Neural progenitor cell (in vitro differentiated cells): ENCODE results near the gene NCK2. TPM values are rescaled to one million over a fixed set of nuclear protein-coding genes. Genes with fewer than 3 reads are reported as not detected.

ENCODE experiments used
- DNase-seq: peaks from one replicate; pipeline ENCODE4 v3.0.0-alpha.2; 2016; ENCODE audit warnings: low spot score
- H2AFZ ChIP-seq: fragments of 200-600 bp; sonication (generic); replicated peaks from 2 replicates; pipeline ENCODE4 v1.6.1; 2016; ENCODE audit warnings: antibody characterized with exemption
- H3F3A ChIP-seq: fragments of 200-600 bp; sonication (generic); 2 replicates; pipeline ENCODE4 v1.6.1; 2016; ENCODE audit warnings: antibody characterized with exemption, low read depth
- H3K27ac ChIP-seq: fragments of 200-600 bp; sonication (generic); 2 replicates; pipeline ENCODE4 v1.5.1; 2016; ENCODE audit warnings: mild to moderate bottlenecking
- H3K27me3 ChIP-seq: fragments of 200-600 bp; sonication (generic); 2 replicates; pipeline ENCODE4 v1.6.1; 2016; ENCODE audit warnings: mild to moderate bottlenecking, moderate library complexity
- H3K36me3 ChIP-seq: fragments of 200-600 bp; sonication (generic); 2 replicates; pipeline ENCODE4 v1.5.1; 2016
- H3K4me1 ChIP-seq: fragments of 200-600 bp; sonication (generic); 2 replicates; pipeline ENCODE4 v1.6.1; 2016; ENCODE audit warnings: mixed run types
- H3K4me2 ChIP-seq: fragments of 200-600 bp; sonication (generic); 2 replicates; pipeline ENCODE4 v1.6.1; 2016
- H3K4me3 ChIP-seq: fragments of 200-600 bp; sonication (generic); 2 replicates; pipeline ENCODE4 v1.5.1; 2016
- H3K79me2 ChIP-seq: fragments of 200-600 bp; sonication (generic); 2 replicates; pipeline ENCODE4 v1.6.1; 2016; ENCODE audit warnings: low read depth
- H3K9ac ChIP-seq: fragments of 200-600 bp; sonication (generic); 2 replicates; pipeline ENCODE4 v1.6.1; 2016
- H3K9me3 ChIP-seq: fragments of 200-600 bp; sonication (generic); 2 replicates; pipeline ENCODE4 v1.5.1; 2016; ENCODE audit warnings: low read depth
- H4K20me1 ChIP-seq: fragments of 200-600 bp; sonication (generic); 2 replicates; pipeline ENCODE4 v1.6.1; 2016; ENCODE audit warnings: low read depth
- H3K27ac Mint-ChIP-seq: 3 replicates; pipeline ENCODE4 v1.8.0; 2021; ENCODE audit warnings: mixed read lengths
- H3K27me3 Mint-ChIP-seq: 2 replicates; pipeline ENCODE4 v1.8.0; 2022; ENCODE audit warnings: low read depth, mild to moderate bottlenecking, inconsistent platforms, moderate library complexity, mixed read lengths; ENCODE audit not compliant: insufficient read depth
- H3K36me3 Mint-ChIP-seq: 3 replicates; pipeline ENCODE4 v1.8.0; 2021; ENCODE audit warnings: mixed read lengths
- H3K4me1 Mint-ChIP-seq: 3 replicates; pipeline ENCODE4 v1.8.0; 2021; ENCODE audit warnings: mixed read lengths
- H3K4me3 Mint-ChIP-seq: 3 replicates; pipeline ENCODE4 v1.8.0; 2021; ENCODE audit warnings: mild to moderate bottlenecking, moderate library complexity, mixed read lengths
- H3K9me3 Mint-ChIP-seq: 3 replicates; pipeline ENCODE4 v1.8.0; 2020; ENCODE audit warnings: mixed read lengths
- EZH2 ChIP-seq: fragments of 200-600 bp; sonication (generic); IDR thresholded peaks from 2 replicates; pipeline ENCODE4 v1.6.1; 2017; ENCODE audit warnings: antibody characterized with exemption, mild to moderate bottlenecking, moderate library complexity
- EZH2phosphoT487 ChIP-seq: fragments of 200-600 bp; sonication (generic); IDR thresholded peaks from 2 replicates; pipeline ENCODE4 v1.6.1; 2017; ENCODE audit warnings: antibody characterized with exemption
- total RNA-seq: library from RNA; depleted of rRNA; stranded (reverse); fragments of >200 nt; gene quantifications from 2 replicates; pipeline ENCODE4 v1.2.3, GENCODE V29; 2015; ENCODE audit warnings: low replicate concordance
- TF ChIP-seq, protein P1 (sequence below): fragments of 200-600 bp; sonication (generic); IDR thresholded peaks from 2 replicates; pipeline ENCODE4 v1.5.1; 2017; ENCODE audit warnings: antibody characterized with exemption, mild to moderate bottlenecking

Gene NCK2
- total RNA-seq, 1 donor from 2014 or later, result 26.2 TPM

DNA sequence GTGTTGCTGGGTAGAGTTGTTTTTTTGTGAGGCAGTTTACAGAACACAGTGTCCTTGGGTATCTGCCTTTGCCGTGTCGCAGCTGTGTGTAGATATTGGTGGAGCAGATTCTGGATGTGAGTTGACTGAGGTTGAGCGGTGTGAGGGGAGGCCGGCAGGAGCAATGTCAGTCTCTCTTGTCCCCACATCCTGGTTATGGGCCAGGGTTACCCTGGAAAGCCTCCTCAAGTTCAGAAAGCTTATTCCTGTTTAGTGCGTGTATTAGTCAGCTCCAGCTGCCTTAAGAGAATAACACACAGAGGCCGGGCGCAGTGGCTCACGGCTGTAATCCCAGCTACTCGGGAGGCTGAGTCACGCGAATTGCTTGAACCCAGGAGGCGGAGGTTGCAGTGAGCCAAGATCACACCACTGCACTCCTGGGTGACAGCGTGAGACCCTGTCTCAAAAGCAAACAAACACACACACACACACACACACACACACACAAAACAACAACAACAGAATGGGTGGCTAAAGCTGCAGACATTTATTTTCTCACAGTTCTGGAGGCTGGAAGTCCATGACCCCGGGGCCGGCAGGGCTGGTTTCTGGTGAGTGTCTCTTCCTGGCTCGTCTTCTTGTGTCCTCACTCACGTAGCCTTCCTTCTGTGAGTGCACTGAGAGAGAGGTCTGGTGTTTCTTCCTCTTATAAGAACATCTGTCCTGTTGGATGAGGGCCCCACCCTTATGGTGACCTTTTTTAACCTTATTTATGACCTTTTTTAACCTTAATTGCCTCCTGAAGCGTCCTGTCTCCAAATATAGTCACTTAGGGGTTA, 5.1 kb downstream of the NCK2 start:
- H3F3A ChIP-seq, result no peaks in the 10 kb centered on the region
- peaks cover 6% of the 10 kb centered on the region for H3K4me1 ChIP-seq
- H3K79me2 ChIP-seq, result peaks cover 97% of the 10 kb centered on the region
- H2AFZ ChIP-seq, result no peak overlapping the region
- H3K27me3 ChIP-seq, result peaks cover 5% of the 10 kb centered on the region
- no peak overlapping the region for H3K27ac ChIP-seq
- no peak for DNase-seq
- H3K36me3 Mint-ChIP-seq, result peaks cover 58% of the 10 kb centered on the region
- peaks cover 88% of the 10 kb centered on the region for H4K20me1 ChIP-seq
- peaks cover 32% of the 10 kb centered on the region for H3K9me3 Mint-ChIP-seq
- H3K4me2 ChIP-seq, result no peak overlapping the region
- no peaks in the 10 kb centered on the region for H3K36me3 ChIP-seq
- no peak for TF ChIP-seq EZH2phosphoT487
- TF ChIP-seq, protein P1, sequence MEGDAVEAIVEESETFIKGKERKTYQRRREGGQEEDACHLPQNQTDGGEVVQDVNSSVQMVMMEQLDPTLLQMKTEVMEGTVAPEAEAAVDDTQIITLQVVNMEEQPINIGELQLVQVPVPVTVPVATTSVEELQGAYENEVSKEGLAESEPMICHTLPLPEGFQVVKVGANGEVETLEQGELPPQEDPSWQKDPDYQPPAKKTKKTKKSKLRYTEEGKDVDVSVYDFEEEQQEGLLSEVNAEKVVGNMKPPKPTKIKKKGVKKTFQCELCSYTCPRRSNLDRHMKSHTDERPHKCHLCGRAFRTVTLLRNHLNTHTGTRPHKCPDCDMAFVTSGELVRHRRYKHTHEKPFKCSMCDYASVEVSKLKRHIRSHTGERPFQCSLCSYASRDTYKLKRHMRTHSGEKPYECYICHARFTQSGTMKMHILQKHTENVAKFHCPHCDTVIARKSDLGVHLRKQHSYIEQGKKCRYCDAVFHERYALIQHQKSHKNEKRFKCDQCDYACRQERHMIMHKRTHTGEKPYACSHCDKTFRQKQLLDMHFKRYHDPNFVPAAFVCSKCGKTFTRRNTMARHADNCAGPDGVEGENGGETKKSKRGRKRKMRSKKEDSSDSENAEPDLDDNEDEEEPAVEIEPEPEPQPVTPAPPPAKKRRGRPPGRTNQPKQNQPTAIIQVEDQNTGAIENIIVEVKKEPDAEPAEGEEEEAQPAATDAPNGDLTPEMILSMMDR, result no peak
- no peaks in the 10 kb centered on the region for H3K9me3 ChIP-seq
- no peak overlapping the region for H3K4me3 ChIP-seq
- H3K9ac ChIP-seq, result no peak overlapping the region
- no peak overlapping the region for H3K27ac Mint-ChIP-seq
- H3K4me1 Mint-ChIP-seq, result peaks cover 22% of the 10 kb centered on the region
- H3K27me3 Mint-ChIP-seq, result peaks cover 8% of the 10 kb centered on the region
- no peak overlapping the region for H3K4me3 Mint-ChIP-seq

DNA sequence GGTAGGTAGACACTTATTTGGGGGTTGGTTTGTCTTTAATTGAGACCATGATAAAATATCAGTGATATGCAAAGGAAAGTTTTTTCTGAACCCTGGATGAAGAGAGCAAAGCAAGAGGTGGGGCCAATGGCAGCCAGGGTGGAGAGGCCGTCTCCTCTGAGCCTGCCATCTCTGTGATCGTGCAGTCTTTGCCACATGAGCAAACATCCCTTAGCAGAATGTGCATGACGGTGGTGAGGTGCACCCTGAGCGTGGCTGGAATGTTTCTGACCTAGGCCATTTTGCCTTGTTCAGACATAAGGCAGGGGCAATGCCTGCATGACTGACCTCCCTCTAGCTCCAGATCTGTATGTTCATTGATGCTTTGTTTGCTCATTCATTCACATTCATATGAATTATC, 6.0 kb downstream of the NCK2 start:
- peaks cover 94% of the 10 kb centered on the region for H4K20me1 ChIP-seq
- peaks cover 24% of the 10 kb centered on the region for H3K4me1 Mint-ChIP-seq
- H3K9ac ChIP-seq, result no peak overlapping the region
- no peak overlapping the region for H3K27ac Mint-ChIP-seq
- no peak overlapping the region for H3K4me2 ChIP-seq
- H3K9me3 ChIP-seq, result no peaks in the 10 kb centered on the region
- H2AFZ ChIP-seq, result no peak overlapping the region
- no peak overlapping the region for H3K4me3 ChIP-seq
- no peak overlapping the region for H3K4me3 Mint-ChIP-seq
- peaks cover 9% of the 10 kb centered on the region for H3K27me3 Mint-ChIP-seq
- peaks cover 65% of the 10 kb centered on the region for H3K36me3 Mint-ChIP-seq
- H3K27me3 ChIP-seq, result peaks cover 5% of the 10 kb centered on the region
- no peaks in the 10 kb centered on the region for H3K36me3 ChIP-seq
- H3K27ac ChIP-seq, result no peak overlapping the region
- peaks cover 6% of the 10 kb centered on the region for H3K4me1 ChIP-seq
- no peak for DNase-seq
- H3F3A ChIP-seq, result no peaks in the 10 kb centered on the region
- TF ChIP-seq EZH2phosphoT487, result no peak
- TF ChIP-seq, protein P1, result no peak
- no peak for TF ChIP-seq EZH2
- H3K79me2 ChIP-seq, result peaks cover 100% of the 10 kb centered on the region
- peaks cover 38% of the 10 kb centered on the region for H3K9me3 Mint-ChIP-seq

DNA sequence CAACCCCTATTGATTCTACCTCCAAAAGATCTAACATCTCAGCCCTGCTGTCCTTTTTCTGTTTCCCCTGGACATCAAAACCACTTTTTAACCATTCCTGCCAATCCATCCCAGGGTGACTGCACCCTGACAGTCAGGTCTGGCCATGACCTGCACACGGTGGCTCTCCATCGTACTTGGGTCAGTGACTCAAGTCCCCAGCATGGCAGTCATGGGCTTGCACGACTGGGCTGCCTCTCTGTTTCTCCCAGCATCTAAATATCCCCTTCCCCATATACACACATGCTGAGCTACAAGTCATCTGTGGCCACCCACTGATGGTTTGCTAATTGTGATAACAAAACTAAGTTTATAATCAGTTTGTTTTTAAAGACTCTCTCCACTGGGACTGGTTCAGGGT, 6.6 kb downstream of the NCK2 start:
- Mint-ChIP-seq H3K36me3 (peaks cover 65% of the 10 kb centered on the region), H3K9me3 (peaks cover 42% of the 10 kb centered on the region), H3K4me3 (no peak overlapping the region), H3K27ac (no peak overlapping the region), H3K4me1 (peaks cover 19% of the 10 kb centered on the region), H3K27me3 (peaks cover 6% of the 10 kb centered on the region)
- Histone ChIP-seq H3K4me1 (peaks cover 2% of the 10 kb centered on the region), H3K27me3 (peaks cover 4% of the 10 kb centered on the region), H3K9me3 (no peaks in the 10 kb centered on the region), H2AFZ (no peak overlapping the region), H3K9ac (no peak overlapping the region), H4K20me1 (peaks cover 94% of the 10 kb centered on the region), H3K79me2 (peaks cover 100% of the 10 kb centered on the region), H3K4me3 (no peak overlapping the region), H3K36me3 (no peaks in the 10 kb centered on the region), H3F3A (no peaks in the 10 kb centered on the region), H3K27ac (no peak overlapping the region), H3K4me2 (no peak overlapping the region)
- DNase-seq, result no peak
- TF ChIP-seq, protein P1, result no peak
- TF ChIP-seq EZH2phosphoT487, result no peak
- TF ChIP-seq EZH2, result no peak
